EH (cell line): ENCODE data around the gene TACC2.
"Not testable (repeated sequence)": the region's sequence is repeated elsewhere in the genome, so short reads cannot be mapped to it uniquely, and the experiment has no call there.

Source experiments
- DNase-seq: peaks from one replicate; pipeline ENCODE4 v3.0.0-alpha.2; 2015; ENCODE audit warnings: low read depth

TACC2 gene

DNA sequence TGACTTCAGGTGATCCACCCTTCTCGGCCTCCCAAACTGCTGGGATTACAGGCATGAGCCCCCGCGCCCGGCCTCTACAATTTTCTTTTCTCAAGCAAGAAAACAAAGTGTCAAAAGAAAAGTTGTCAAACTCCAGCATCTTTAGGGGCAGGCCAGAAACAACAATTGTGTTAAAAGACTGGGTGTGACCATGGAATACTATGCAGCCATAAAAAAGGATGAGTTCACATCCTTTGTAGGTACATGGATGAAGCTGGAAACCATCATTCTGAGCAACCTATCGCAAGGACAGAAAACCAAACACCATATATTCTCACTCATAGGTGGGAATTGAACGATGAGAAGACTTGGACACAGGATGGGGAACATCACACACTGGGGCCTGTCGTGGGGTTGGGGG is 34.3 kb downstream of the TACC2 start:
- not testable (repeated sequence) for DNase-seq

DNA sequence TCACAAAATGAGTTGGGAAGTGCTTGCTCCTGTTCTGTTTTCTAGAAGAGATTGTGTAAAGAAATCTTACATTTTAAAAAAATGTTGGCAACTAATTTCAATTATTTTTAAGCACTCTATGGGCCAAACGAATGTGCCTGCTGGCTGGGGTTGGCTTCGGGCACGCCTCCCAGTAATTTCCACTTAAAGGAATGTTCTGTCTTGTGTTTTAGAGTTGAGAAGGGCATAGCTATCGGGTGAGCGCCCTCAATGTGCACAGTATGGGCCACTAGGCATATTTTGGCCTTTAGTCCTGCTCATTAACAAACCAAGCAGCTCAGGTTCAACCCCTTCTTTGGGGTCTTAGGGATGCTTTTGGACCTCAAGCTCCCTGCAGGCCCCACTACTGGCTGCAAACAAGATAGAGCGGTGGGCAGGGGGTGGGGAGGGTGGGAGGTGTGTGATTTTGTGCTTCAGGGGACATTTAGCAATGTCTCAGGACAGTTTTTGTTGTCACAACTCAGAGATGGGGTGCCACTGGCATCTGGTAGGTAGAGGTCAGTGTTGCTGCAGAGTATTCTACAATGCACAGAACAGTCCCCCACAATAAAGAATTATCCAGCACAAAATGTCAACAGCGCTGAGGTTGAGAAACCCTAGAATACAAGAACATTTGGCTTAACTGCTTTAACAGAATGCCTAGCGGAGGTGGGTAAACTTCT is 40.7 kb downstream of the TACC2 start:
- no peak for DNase-seq

DNA sequence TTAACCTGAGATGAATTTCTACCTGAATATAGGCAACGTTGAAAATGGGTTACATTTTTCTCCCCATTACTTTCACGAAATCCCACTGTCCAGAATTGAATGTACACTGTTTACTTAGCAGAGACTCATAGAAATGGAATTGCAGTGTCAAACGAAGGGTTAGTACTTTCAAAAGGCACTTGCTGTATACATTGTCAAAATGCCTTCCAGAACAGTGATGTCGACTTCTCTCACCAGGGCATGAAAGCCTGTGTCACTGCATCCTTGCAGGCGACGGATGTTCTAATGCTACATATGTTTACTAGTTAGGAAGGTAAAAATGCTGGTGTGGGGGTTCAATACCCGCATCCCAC is 41.2 kb downstream of the TACC2 start:
- DNase-seq: no peak

DNA sequence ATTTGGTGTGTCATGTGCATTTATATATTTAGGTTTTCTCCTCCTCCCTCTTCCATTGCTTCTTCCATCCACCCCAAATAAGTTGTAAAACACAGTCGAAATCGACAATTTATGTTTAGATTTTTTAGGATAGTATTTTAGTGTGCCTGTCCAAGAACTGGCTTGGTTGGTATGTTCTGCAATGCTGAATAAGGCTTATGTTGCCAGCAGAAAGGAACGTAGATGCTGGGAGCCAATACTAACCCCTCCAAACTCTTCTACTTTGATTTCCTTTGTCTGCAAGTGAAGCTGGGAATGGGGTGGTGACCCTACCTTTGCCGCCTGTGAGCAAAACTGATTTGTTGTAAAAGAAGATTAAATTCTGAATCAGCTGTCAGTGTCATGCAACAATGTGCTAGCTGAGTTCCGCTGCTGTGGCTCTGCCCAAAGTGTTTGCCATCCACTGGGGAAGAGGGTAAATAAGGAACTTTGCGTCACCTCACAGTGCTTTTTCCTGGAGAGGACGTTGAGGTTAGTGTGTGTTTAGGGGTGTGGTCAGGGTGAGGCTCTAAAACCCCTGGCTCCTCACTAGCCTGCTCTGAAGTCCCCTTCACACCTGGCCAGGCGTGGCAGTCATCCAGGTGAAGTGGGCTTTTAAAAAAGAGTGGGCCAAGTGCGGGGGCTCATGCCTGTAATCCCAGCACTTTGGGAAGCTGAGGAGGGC is 44.4 kb downstream of the TACC2 start:
- DNase-seq: no peak

DNA sequence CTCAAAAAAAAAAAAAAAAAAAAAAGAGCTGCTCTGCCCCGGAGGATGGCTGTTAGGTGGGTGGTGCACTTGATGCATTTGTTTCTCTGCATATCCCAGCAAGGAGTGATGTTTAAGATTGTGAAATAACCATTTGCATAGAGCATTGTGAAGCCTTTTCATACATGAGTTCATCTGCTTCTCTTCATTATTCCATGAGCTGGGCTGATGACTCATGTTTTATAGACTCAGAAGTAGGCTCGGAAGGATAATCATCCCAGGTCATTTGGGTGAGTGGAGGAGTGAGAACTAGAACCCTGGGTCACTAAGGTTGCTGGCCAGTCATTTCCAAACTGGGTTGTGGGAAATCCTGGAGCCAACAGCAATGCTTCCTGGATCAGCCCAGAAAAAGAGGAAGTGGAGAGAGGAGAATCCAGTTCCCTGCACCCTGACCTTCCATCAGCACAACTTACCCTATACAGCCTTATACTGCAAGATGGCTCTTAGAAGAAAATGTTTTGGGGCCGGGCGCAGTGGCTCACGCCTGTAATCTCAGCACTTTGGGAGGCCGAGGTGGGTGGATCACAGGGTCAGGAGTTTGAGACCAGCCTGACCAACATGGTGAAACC is 45.3 kb downstream of the TACC2 start:
- DNase-seq: peak; percentile 58

DNA sequence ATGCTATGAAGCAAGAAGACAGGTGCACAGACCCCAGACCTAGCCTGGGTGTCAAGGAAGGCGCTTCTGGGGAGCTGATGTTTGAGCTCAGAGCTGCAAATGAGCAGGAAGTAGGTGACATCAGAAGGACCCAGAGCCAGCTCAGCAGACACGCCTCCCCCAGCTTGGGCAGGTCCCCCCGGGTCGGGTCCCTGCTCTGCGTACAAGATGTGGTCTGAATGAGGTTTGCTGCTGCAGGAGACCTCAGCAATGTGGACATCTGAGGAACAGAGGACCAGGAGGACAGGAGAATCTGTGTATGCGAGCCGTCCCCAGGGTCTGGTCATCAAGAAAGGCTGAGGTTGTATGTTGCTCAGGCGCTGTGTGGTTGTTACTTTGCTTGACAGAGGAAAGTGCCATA is 51.8 kb downstream of the TACC2 start:
- no peak for DNase-seq

DNA sequence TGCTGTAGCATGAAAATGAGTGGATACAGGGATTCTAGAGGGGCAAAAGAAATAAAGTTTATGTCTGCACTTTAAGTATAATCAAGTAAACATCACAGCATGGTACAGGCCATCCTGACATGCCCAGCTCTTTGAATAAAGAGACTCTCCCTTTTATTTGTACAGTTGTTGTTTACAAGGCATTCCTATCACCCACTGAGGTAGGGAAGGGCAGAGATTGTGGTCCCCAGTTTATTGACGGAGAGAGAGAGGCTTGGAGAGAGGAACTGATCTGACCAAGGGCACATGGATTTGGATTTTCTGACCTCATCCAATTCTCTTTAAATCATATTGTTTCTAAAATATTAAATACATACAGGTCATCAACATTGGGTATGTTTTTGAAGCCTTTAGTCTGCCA is 53.9 kb downstream of the TACC2 start:
- no peak for DNase-seq

DNA sequence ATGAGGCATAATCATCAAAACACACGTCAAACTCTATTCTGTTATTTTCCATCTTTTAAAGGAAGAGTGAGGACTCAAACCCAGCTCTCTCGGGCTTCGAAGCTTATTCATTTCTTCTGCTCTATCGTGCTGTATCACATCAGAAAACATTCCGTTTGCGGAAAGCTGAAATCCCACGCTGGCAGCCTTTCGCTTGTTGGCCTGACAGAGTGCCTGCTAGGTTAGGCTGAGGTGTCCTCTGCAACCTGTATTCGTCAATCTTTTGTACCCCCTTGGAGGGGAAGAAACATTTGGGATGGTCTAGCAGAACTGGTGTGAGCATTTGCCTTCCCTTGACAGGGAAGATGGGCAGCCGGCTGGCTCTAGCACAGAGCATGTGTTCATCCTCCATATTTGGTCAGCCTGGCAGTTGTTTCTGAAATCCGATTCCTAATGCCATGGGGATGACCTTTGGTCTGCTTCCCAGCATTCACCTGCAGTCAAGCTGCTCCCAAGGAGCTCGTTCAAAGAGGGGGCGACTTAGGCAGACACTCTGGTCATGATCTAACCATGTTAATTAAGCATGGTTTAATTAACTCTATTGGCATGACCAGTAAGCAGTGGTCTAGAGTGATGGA is 55.2 kb downstream of the TACC2 start:
- DNase-seq: peak; percentile 42

DNA sequence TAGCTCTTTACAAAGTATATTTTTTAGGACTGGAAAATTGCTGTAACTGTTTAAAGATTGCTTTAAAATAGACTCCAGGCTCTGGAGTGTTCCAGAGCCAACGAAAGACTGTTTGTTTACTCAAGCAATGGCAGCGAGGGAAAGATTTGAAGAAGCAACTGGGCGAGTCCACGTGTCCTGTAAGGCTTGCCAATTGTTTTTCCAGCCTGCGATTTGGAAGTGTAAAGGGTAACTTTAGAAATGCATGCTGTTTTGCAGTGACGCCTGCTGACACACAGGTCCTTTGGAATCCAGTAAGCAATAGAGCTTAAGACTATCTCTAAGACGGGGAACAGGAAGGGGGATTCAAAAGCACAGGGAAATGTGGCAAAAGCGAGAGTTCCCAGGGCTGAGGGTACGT is 55.8 kb downstream of the TACC2 start:
- peak; percentile 50 for DNase-seq

DNA sequence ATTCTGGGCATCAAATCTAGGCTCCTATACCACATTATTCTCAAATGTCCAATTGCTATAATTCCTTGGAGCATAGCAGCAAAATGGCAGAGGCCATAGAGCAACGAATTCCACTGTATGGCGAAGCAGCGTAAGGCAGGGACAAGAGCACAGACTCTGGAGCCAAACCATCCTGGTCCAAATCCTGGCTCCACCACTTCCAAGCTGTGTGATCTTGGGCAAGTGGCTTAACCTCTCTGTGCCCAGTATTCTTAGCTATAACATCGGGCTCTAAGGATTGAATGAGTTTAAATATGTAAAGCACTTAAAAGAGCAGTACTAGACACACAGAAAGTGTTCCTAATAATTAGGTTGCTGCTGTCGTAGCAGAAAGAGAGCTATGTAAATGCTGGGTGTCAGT is 56.2 kb downstream of the TACC2 start:
- no peak for DNase-seq

DNA sequence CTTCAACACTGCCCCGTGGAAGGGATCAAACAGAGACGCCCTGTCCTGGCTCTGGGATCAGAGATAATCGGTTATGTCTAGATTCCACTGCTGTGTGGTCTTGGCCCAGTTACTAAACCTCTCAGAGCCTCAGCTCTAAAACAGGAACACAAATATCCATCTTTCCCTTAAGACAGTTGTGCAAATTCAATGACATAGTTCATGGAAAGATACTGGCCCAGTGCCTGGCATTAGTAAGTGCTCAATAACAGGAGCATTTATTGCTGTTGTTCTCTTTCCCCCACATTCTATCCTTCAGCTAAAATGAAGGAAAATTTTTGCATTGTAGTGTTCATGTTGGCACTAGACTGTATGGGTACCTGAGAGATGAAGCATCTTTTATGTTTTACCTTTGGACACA is 58.6 kb downstream of the TACC2 start:
- no peak for DNase-seq

DNA sequence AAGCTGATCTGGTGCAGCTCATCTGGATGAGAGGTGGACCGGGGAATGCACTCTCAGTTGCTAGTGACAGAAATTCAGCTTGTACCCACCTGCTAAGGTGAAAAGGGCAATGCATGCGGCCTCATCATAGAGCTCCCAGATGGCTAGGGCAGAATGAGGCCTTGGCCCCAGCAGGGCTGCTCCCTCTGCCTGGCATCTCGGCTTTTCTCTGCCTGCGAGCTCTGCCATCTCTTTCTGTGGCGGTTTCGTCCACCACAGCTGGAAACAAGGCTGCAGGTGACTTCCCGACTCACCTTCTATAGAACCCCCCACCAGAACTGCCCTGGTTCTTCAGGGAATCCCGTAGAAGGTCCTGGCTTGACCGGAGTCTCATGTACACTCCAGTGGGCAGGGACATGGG is 60.1 kb downstream of the TACC2 start:
- no peak for DNase-seq

DNA sequence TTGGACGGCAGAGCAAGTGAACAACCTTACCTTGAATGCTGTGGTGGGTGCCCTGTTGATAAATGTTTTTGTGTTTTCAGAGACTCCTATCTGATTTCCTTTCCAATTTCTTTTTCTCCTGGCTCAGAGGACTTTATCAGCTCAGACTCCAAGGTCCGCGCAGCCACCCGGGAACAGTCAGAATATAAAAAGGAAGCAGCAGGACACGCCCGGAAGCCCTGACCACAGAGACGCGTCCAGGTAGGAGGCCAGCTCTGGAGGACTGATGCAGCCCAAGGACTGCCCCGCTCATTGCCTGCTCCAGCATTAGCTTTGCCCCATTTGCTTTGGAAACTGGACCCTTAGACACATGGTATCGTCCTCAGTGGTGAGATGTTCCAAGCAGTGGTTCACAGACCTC is 61.3 kb downstream of the TACC2 start:
- no peak for DNase-seq

DNA sequence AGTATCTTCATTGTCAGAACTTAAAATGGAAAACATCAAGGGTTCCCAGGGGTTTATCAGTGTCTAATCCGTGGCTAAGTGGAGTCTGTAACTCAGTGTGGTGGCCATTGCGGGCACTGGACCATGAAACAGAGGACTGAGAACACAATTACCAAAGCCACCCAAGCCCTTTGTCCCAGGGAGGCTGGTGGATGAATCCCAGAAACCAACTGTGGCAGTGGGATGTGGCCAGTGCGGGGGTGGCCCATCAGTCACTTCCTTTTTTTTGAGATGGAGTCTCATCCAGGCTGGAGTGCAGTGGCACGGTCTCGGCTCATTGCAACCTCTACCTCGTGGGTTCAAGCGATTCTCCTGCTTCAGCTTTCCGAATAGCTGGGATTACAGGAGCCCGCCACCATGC is 61.8 kb downstream of the TACC2 start:
- DNase-seq: no peak

DNA sequence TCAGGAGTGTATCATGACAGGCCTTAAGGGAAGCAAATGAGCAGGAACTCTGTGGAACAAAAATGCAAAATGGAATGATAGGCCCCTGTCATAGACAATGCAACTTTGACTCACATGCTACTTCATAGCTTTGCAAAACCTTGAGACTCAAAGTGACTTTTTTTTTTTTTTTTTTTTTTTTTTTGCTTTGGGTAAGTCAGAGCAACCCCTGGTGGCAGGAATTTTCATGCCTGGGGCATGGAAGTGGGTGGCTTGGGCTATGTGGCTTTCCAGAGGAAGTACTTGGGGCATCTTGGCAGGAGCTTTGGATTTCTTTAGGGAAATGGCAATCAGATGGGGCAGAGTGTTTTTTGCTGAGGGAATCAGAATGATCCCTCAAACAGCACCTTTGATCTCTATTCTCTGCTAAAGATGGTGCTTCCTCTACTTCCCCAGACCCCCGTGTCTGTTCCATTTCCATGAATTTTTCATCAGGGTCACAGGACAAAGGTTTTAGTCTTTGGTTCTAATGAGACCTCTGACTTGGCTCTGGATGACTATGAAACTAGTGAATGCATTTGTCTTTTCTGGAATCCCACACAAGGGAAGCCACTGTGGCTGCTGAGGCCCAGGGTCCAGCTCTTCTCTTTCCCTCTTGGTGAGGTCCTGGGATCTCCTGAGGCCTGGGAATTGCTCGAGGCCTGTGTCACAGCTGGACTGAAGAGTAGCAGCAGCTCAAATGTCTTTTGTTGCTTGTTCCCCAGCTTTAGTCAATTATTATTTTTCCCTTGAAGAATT is 62.8 kb downstream of the TACC2 start:
- peak; percentile 89 for DNase-seq

DNA sequence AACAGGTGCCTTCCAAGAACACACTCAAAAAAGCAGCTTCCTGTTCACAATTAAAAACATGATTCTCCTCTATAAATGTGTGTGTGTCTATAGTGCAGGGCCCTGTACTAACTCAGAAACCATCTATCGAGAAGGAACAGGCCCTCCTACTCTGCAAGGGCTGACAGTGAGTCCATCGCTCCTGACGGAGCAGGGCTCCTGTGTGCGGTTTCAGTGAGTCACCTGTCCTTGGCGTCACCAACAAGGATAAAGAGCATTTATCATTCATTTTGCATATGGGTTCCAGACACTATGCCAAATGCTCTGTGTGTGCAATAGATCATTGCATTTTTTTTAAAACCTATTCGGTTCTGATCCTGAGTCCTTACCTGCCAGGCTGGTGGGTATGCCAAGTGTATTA is 63.7 kb downstream of the TACC2 start:
- no peak for DNase-seq

DNA sequence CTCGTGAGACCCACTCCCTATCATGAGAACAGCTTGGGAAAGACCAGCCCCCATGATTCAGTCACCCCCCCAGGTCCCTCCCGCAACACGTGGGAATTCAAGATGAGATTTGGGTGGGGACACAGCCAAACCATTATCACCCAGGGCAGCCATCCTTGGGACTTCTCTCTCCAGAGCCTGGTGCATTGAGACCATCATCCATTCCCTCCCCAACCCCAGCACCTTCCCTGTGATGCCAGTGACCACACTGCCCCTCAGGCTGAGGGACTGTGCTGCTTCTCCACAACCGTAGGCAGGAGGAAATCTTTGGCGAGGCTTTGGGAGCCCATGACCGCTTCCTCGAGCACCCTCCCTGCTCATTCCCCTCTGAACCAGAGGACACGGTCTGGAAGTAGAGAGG is 64.4 kb downstream of the TACC2 start:
- no peak for DNase-seq

DNA sequence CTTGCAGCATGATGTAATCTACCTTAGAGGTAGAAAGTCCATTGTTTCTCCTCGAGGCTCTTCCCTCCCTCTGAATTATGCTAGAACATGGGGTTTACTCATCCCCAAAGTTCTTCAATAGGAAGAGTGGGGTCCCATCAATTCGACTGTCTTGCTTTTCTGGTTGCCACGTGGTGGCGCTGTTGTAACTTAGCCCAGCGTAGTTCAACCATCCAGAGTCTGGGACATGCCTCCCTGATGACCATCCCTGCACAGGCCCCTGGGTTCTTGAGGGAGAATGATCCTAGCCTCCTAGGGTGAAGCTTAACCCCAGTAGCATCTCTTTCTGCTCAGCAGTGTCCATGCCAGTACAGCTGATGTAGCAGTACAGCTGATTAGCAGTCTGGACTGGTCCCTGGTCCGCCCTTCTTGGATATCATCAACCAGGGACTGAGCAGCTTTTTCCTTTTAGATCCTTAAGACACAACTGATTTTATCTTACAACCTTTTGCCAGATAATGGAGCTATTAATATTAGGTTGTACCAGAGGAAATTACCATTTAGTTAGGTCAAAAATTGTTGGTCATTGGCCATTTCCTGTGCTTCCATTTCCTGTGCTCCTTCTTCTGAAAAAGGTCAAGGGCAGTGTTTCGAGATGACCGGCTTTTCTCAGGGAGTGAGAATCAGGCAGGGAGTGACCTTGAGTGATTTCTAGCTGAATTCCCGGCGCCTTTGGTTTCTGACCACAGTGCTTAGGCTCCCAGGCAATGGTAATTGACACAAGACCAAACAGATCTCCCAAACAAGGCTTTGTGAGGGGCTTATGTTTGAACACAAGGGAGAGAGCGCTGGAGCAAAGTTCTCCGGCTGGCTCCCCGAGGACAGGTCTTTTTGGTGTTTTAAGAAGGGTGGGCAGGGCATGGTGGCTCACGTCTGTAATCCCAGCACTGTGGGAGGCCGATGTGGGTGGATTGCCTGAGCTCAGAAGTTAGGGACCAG is 65.4 kb downstream of the TACC2 start:
- DNase-seq: peak; percentile 47

DNA sequence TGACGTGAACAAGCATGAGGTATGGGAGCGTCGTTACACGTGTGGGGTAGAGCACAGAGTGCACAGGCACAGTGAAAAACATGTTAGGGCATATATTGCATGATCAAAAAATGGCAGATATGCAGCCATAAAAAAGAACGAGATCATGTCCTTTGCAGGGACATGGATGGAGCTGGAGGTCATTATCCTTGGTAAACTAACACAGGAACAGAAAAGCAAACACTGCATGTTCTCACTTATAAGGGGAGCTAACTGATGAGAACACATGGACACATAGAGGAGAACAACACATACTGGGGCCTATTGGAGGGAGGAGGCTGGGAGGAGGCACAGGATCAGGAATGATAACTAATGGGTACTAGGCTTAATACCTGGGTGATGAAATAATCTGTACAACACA is 66.3 kb downstream of the TACC2 start:
- no peak for DNase-seq

DNA sequence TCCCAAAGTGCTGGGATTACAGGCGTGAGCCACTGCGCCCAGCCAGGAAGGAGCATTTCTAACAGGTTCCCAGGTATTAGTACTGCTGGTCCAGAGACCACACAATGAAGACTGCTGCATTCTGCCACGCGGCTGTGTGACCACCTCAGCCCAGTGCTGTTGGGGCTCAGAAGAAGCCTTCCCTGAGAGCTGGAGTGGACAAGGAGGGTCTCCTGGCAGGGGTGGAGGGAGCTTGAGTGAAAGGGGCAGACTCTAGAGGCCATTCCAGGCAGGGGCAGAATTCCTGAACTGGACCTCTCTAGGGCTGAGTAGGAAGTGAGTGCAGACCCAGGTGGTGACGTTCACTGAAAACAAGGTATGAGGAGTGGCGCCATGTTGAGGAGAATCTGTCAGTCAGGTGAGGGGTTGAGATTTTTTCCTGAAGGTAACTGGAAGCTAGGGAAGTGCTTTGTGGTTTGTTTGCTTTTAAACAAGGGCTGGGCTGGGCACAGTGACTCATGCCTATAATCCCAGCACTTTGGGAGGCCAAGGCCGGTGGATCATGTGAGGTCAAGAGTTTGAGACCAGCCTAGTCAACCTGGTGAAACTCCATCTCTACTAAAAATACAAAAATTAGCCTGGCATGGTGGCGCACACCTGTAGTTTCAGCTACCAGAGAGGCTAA is 67.6 kb downstream of the TACC2 start:
- DNase-seq: no peak
